Measurements from ENCODE around the gene GRM5.

GRM5 gene

GRCh38 chr11:88701816-88702215 is 364.0 kb downstream of the GRM5 start:
- DNase-seq (ENCODE audit: low spot score): no peak

- DNase-seq (ENCODE audit: low spot score): no peak
These were observed 368.6 kb downstream of the GRM5 start for GRCh38 chr11:88697139-88697538.

- no peak for DNase-seq (ENCODE audit: low spot score)
These were observed 369.9 kb downstream of the GRM5 start for GRCh38 chr11:88695689-88696414.

- DNase-seq (ENCODE audit: low spot score): no peak
These were observed 373.3 kb downstream of the GRM5 start for GRCh38 chr11:88692306-88693086.

GRCh38 chr11:88689548-88690240 is 376.1 kb downstream of the GRM5 start:
- no peak for DNase-seq (ENCODE audit: low spot score)

- DNase-seq (ENCODE audit: low spot score): no peak
These were observed 382.8 kb downstream of the GRM5 start for GRCh38 chr11:88683024-88683423.

GRCh38 chr11:88680806-88681205 is 385.0 kb downstream of the GRM5 start:
- DNase-seq (ENCODE audit: low spot score): no peak

GRCh38 chr11:88666364-88666763 is 399.4 kb downstream of the GRM5 start:
- peak; percentile 3 for DNase-seq (ENCODE audit: low spot score)

GRCh38 chr11:88657076-88657738 is 408.6 kb downstream of the GRM5 start:
- DNase-seq (ENCODE audit: low spot score): no peak

- no peak for DNase-seq (ENCODE audit: low spot score)
These were observed 409.5 kb downstream of the GRM5 start for GRCh38 chr11:88656283-88656682.

- no peak for DNase-seq (ENCODE audit: low spot score)
These were observed 410.1 kb downstream of the GRM5 start for GRCh38 chr11:88655656-88656055.

GRCh38 chr11:88655196-88655595 is 410.6 kb downstream of the GRM5 start:
- no peak for DNase-seq (ENCODE audit: low spot score)

- no peak for DNase-seq (ENCODE audit: low spot score)
These were observed 414.2 kb downstream of the GRM5 start for GRCh38 chr11:88651556-88651955.

GRCh38 chr11:88644724-88645123 is 421.1 kb downstream of the GRM5 start:
- no peak for DNase-seq (ENCODE audit: low spot score)

GRCh38 chr11:88632163-88632562 is 433.6 kb downstream of the GRM5 start:
- DNase-seq (ENCODE audit: low spot score): no peak

GRCh38 chr11:88631497-88631896 is 434.3 kb downstream of the GRM5 start:
- no peak for DNase-seq (ENCODE audit: low spot score)

GRCh38 chr11:88629496-88629895 is 436.3 kb downstream of the GRM5 start:
- no peak for DNase-seq (ENCODE audit: low spot score)

GRCh38 chr11:88626216-88626615 is 439.6 kb downstream of the GRM5 start:
- DNase-seq (ENCODE audit: low spot score): no peak

- no peak for DNase-seq (ENCODE audit: low spot score)
These were observed 442.3 kb downstream of the GRM5 start for GRCh38 chr11:88623531-88623930.

- DNase-seq (ENCODE audit: low spot score): no peak
These were observed 445.1 kb downstream of the GRM5 start for GRCh38 chr11:88620568-88621130.

- no peak for DNase-seq (ENCODE audit: low spot score)
These were observed 446.0 kb downstream of the GRM5 start for GRCh38 chr11:88619656-88620385.
